GM12872 (cell line): ENCODE data around the gene KLF4.

Experiments
- CTCF ChIP-seq: IDR thresholded peaks from 3 replicates; pipeline ENCODE4 v1.5.1; 2011; ENCODE audit warnings: low read depth, mild to moderate bottlenecking, low read length, moderate library complexity; ENCODE audit not compliant: insufficient read depth

The KLF4 gene

GRCh38 chr9:107491081-107492053, 1.8 kb upstream of the KLF4 start:
- no peak for TF ChIP-seq CTCF

- no peak for TF ChIP-seq CTCF
Measured at GRCh38 chr9:107489144-107489673, 360 bp downstream of the KLF4 start.

- TF ChIP-seq CTCF, result no peak
Measured at GRCh38 chr9:107488375-107489143, 1.0 kb downstream of the KLF4 start.

- TF ChIP-seq CTCF, result peak; percentile 50
Measured at GRCh38 chr9:107487521-107488374, 1.8 kb downstream of the KLF4 start.

- no peak for TF ChIP-seq CTCF
Measured at GRCh38 chr9:107486674-107487520, 2.7 kb downstream of the KLF4 start.

- no peak for TF ChIP-seq CTCF
Measured at GRCh38 chr9:107485458-107486043, 4.0 kb downstream of the KLF4 start.
